ENCODE measurements around the gene NPR3. TPM values are rescaled to one million over a fixed set of nuclear protein-coding genes. Genes with fewer than 3 reads are reported as not detected.

NPR3 gene
- total RNA-seq, result 10 to 100 TPM; 25.4 to 45.1 (median 31.5) TPM

DNA sequence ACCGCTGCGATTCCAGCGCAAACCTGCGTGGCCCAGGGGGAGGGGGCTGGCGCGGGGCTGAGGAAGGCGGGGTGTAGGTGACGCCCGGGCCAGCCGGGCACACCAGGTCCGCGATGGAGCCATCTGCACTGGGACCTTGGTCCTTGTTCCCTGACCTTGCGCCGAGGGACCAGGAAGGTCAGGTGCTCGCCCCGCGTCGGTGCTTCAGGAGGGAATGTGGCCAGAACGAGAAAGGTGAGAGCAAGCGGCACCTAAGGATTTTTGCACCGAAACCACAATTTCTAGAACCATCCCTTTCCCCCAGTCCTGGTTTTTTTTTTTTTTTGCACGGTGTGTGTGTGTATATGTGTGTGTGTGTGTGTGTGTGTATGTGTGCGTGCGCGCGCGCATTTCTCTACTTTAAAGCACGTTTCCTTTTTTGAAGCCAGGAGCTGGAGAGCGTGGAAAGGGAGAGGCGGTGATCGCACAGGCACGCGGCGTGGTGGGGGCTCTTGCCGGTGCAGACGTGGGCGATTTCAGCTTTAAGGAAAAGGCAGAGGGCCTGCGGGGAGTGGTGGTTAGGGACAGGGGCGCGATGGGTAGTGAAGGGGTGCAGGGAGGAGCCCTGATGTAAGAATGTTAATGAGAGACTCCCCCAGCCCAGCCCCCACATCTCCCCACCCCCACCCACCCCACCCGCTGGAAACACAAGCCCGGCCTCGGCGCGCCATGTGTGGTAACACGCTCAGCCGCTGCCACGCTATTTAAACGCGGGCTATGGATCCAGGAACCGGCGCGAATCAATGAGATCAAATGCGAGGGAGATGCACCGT lies at the start of gene NPR3:
TSS of gene NPR3 (plus strand) at position 772 of the 812 bp plus-strand sequence. CDS start 456 bp downstream, outside the sequence.
- no peaks in the 10 kb centered on the region for H3K9me3 ChIP-seq
- TF ChIP-seq, protein P1, sequence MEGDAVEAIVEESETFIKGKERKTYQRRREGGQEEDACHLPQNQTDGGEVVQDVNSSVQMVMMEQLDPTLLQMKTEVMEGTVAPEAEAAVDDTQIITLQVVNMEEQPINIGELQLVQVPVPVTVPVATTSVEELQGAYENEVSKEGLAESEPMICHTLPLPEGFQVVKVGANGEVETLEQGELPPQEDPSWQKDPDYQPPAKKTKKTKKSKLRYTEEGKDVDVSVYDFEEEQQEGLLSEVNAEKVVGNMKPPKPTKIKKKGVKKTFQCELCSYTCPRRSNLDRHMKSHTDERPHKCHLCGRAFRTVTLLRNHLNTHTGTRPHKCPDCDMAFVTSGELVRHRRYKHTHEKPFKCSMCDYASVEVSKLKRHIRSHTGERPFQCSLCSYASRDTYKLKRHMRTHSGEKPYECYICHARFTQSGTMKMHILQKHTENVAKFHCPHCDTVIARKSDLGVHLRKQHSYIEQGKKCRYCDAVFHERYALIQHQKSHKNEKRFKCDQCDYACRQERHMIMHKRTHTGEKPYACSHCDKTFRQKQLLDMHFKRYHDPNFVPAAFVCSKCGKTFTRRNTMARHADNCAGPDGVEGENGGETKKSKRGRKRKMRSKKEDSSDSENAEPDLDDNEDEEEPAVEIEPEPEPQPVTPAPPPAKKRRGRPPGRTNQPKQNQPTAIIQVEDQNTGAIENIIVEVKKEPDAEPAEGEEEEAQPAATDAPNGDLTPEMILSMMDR (IDR thresholded peaks at IDR 0.05), result no peak
- TF ChIP-seq POLR2A (IDR thresholded peaks at IDR 0.05), result peak in 1 of 2 donors; percentile 10
- H3K4me1 ChIP-seq, result peaks cover 13 to 21% of the 10 kb centered on the region in 2 donors
- 1% methylated on average over 47 to 54 of the region's 55 CpGs for WGBS, 2 donors
- DNase-seq, result peak; percentile 67 to 79
- peak within 1 kb of the TSS; percentile 81 to 95 (median 87) for H3K27ac ChIP-seq
- H3K4me3 ChIP-seq (replicated peaks in 1 of 3), result peak within 1 kb of the TSS; percentile 50 to 60 (median 53)
- intact Hi-C loops (cut with DNase I), result loop anchor here (5.0 kb wide), 1 partner anchor 137 kb away; no protein-coding TSS in a partner anchor
- no peaks in the 10 kb centered on the region for H3K36me3 ChIP-seq
- no peaks in the 10 kb centered on the region for H3K27me3 ChIP-seq

- TF ChIP-seq POLR2A (IDR thresholded peaks at IDR 0.05), result no peak
- TF ChIP-seq, protein P1 (IDR thresholded peaks at IDR 0.05), result no peak
- Histone ChIP-seq H3K36me3 (no peaks in the 10 kb centered on the region), H3K4me3 (replicated peaks in 1 of 3) (no peak overlapping the region), H3K27me3 (no peaks in the 10 kb centered on the region), H3K9me3 (no peaks in the 10 kb centered on the region), H3K4me1 (no peaks in the 10 kb centered on the region), H3K27ac (no peak overlapping the region)
- no peak for DNase-seq
- intact Hi-C loops (cut with DNase I), result no loop called here
- 89 to 93% methylated on average over 8 of the region's 8 CpGs for WGBS, 2 donors
Measured at GRCh38 chr5:32664523-32664922, 46.6 kb upstream of the NPR3 start.

DNA sequence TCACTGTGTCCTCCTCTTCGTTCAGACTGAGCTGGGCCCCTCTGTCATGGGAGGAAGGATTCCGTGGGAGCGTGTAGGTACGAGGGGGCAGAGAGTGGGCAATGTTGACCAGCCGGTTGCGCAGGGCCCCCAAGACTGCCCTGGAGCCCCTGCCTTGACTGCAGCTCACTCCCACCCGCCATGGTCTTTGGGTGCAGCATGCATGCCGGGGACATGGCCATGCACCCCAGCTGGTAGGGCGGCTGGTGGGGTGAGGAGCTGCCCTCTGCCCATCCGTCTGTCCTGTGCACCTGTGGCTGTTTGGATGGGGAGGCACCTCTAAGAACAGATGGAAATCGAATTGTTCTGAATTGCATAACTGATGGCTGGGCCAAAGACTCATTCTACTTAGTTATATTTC lies 42.6 kb upstream of the NPR3 start:
- Histone ChIP-seq H3K27ac (no peak overlapping the region), H3K27me3 (no peaks in the 10 kb centered on the region), H3K36me3 (no peaks in the 10 kb centered on the region), H3K4me3 (replicated peaks in 1 of 3) (no peak overlapping the region), H3K4me1 (no peaks in the 10 kb centered on the region), H3K9me3 (no peaks in the 10 kb centered on the region)
- TF ChIP-seq, protein P1 (IDR thresholded peaks at IDR 0.05), result no peak
- no peak for TF ChIP-seq POLR2A (IDR thresholded peaks at IDR 0.05)
- intact Hi-C loops (cut with DNase I), result no loop called here
- no peak for DNase-seq
- 77 to 81% methylated on average over 11 of the region's 11 CpGs for WGBS, 2 donors

DNA sequence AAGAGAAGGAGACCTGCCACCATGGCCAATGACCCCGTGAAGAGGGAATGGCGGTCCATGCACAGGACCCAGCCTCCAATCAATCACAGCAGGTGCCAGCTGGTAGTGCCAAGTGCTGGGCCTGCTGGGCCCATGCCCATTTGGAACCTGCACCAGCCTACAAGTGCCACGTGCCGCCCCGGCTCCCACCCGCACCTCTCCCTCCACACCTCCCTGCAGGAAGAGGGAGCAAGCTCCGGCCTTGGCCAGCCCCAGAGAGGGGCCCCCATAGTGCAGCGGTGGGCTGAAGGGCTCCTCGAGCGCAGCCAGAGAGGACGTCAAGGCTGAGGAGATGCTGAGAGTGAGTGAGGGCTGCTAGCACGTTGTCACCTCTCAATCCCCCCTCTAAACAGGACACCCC lies 37.8 kb upstream of the NPR3 start:
- Histone ChIP-seq H3K4me1 (no peaks in the 10 kb centered on the region), H3K9me3 (no peaks in the 10 kb centered on the region), H3K27ac (no peak overlapping the region), H3K4me3 (replicated peaks in 1 of 3) (no peak overlapping the region), H3K27me3 (no peaks in the 10 kb centered on the region), H3K36me3 (no peaks in the 10 kb centered on the region)
- no peak for TF ChIP-seq POLR2A (IDR thresholded peaks at IDR 0.05)
- TF ChIP-seq, protein P1 (IDR thresholded peaks at IDR 0.05), result no peak
- DNase-seq, result no peak
- WGBS, 2 donors, result 90 to 94% methylated on average over 10 to 12 of the region's 12 CpGs
- intact Hi-C loops (cut with DNase I), result no loop called here

DNA sequence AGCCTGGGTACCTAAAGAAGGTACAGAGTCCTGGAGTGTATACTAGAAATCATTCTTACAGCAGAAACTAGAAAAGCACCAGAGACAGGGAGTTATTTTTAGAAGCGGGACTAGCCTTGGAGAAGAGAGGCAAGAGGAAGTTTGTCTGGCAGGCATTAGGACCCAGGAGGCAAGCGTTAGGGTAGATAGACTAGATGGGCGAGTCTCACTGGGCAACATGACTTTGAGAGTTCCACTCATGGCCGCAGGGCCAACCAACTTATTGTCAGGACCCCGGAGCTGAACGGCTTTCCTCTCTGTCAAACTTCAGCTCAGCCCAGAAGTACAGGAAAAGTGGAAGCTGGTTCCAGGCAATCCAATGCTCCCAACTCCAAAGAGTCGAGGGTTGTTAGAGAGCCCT lies 34.1 kb upstream of the NPR3 start:
- intact Hi-C loops (cut with DNase I), result no loop called here
- Histone ChIP-seq H3K36me3 (no peaks in the 10 kb centered on the region), H3K4me1 (no peaks in the 10 kb centered on the region), H3K27ac (no peak overlapping the region), H3K9me3 (no peaks in the 10 kb centered on the region), H3K27me3 (no peaks in the 10 kb centered on the region), H3K4me3 (replicated peaks in 1 of 3) (no peak overlapping the region)
- 73 to 77% methylated on average over 7 of the region's 7 CpGs for WGBS, 2 donors
- no peak for DNase-seq
- TF ChIP-seq, protein P1 (IDR thresholded peaks at IDR 0.05), result no peak
- TF ChIP-seq POLR2A (IDR thresholded peaks at IDR 0.05), result no peak

Measured in thyroid gland (tissue), 4 donors.